Measurements from ENCODE around the gene AVPI1. TPM values are rescaled to one million over a fixed set of nuclear protein-coding genes. Genes with fewer than 3 reads are reported as not detected.

Gene AVPI1
- total RNA-seq, result 10 to 100 TPM; 16.8 to 26.8 TPM
- 10 to 100 TPM; 15.1 to 18.9 TPM for polyA plus RNA-seq
- long read RNA-seq, donor 1, partial matches to known transcripts, result 0 of 1 reads
- long read RNA-seq, donor 1, other reads (novel, unspliced or antisense), result 0 of 1 reads
- long read RNA-seq, donor 2, partial matches to known transcripts, result 0 of 1 reads
- long read RNA-seq, donor 2, other reads (novel, unspliced or antisense), result 0 of 1 reads
- long read RNA-seq, donor 3, partial matches to known transcripts, result 0 of 2 reads
- long read RNA-seq, donor 3, other reads (novel, unspliced or antisense), result 0 of 2 reads
- long read RNA-seq, donor 4, partial matches to known transcripts, result 0 of 2 reads
- long read RNA-seq, donor 4, other reads (novel, unspliced or antisense), result 0 of 2 reads
- long read RNA-seq, donor 5, partial matches to known transcripts, result 0 of 6 reads
- long read RNA-seq, donor 5, other reads (novel, unspliced or antisense), result 6 of 6 reads

GRCh38 chr10:97686962-97687784, at the start of gene AVPI1:
AVPI1 (minus strand) TSS chr10:97687241; CDS start chr10:97679905, 7,336 bp downstream.
- ATAC-seq (ENCODE audit: insufficient read depth, low FRiP score), result peak; percentile 96
- 1% methylated on average over 72 to 78 of the region's 78 CpGs for WGBS, 2 donors

GRCh38 chr10:97736403-97736901, 49.4 kb upstream of the AVPI1 start:
- ATAC-seq (ENCODE audit: insufficient read depth, low FRiP score), result no peak
- Histone ChIP-seq H3K4me3 (peak overlapping the region; percentile 7), H3K9me3 (ENCODE audit: control insufficient read depth in 4 of 4, insufficient read depth in 3 of 4, low read length in 3 of 4) (peaks cover 0 to 4% (median 0%) of the 10 kb centered on the region in 4 donors), H3K27ac (ENCODE audit: low read depth in 1 of 2, low read length in 1 of 2) (peak overlapping the region; percentile 41 to 72), H3K36me3 (ENCODE audit: control insufficient read depth in 4 of 4, insufficient read depth in 4 of 4, low read length in 4 of 4) (peaks cover 0 to 16% (median 7%) of the 10 kb centered on the region in 4 donors), H3K4me1 (ENCODE audit: control insufficient read depth in 5 of 5, insufficient read depth in 5 of 5, low read length in 5 of 5) (peaks cover 0 to 9% (median 5%) of the 10 kb centered on the region in 5 donors), H3K9ac (ENCODE audit: insufficient read depth in 1 of 2, low read length in 2 of 2) (no peak overlapping the region), H3K27me3 (ENCODE audit: control insufficient read depth in 3 of 3, insufficient read depth in 3 of 3, low read length in 2 of 3) (no peaks in the 10 kb centered on the region)
- no peak for DNase-seq
- 69 to 78% methylated on average over 13 of the region's 13 CpGs for WGBS, 2 donors
- no peak for TF ChIP-seq CTCF (IDR thresholded peaks at IDR 0.05; ENCODE audit: control extremely low read depth, extremely low read depth)

More at GRCh38 chr10:97686962-97687784, at the start of gene AVPI1:
- Histone ChIP-seq H3K9ac (ENCODE audit: insufficient read depth in 1 of 2, low read length in 2 of 2) (peak within 1 kb of the TSS; percentile 67 to 86), H3K4me1 (ENCODE audit: control insufficient read depth in 5 of 5, insufficient read depth in 5 of 5, low read length in 5 of 5) (peaks cover 0 to 41% (median 19%) of the 10 kb centered on the region in 5 donors), H3K36me3 (ENCODE audit: control insufficient read depth in 4 of 4, insufficient read depth in 4 of 4, low read length in 4 of 4) (no peaks in the 10 kb centered on the region), H3K9me3 (ENCODE audit: control insufficient read depth in 4 of 4, insufficient read depth in 3 of 4, low read length in 3 of 4) (peaks cover 0 to 1% (median 0%) of the 10 kb centered on the region in 4 donors), H3K27ac (ENCODE audit: low read depth in 1 of 2, low read length in 1 of 2) (peak within 1 kb of the TSS; percentile 86 to 95), H3K27me3 (ENCODE audit: control insufficient read depth in 3 of 3, insufficient read depth in 3 of 3, low read length in 2 of 3) (no peaks in the 10 kb centered on the region), H3K4me3 (peak within 1 kb of the TSS; percentile 77)
- DNase-seq, result peak; percentile 98 to 99 (median 98)
- TF ChIP-seq CTCF (IDR thresholded peaks at IDR 0.05; ENCODE audit: control extremely low read depth, extremely low read depth), result no peak

- DNase-seq (no peak), ATAC-seq (ENCODE audit: insufficient read depth, low FRiP score) (no peak)
- no peak overlapping the region for H3K9ac ChIP-seq (ENCODE audit: insufficient read depth in 1 of 2, low read length in 2 of 2)
- WGBS, 2 donors, result 86 to 91% methylated on average over 6 of the region's 6 CpGs
- H3K27ac ChIP-seq (ENCODE audit: low read depth in 1 of 2, low read length in 1 of 2), result no peak overlapping the region
- H3K27me3 ChIP-seq (ENCODE audit: control insufficient read depth in 3 of 3, insufficient read depth in 3 of 3, low read length in 2 of 3), result no peaks in the 10 kb centered on the region
- H3K36me3 ChIP-seq (ENCODE audit: control insufficient read depth in 4 of 4, insufficient read depth in 4 of 4, low read length in 4 of 4), result peaks cover 0 to 4% (median 0%) of the 10 kb centered on the region in 4 donors
- TF ChIP-seq CTCF (IDR thresholded peaks at IDR 0.05; ENCODE audit: control extremely low read depth, extremely low read depth), result no peak
- H3K4me3 ChIP-seq, result no peak overlapping the region
- H3K9me3 ChIP-seq (ENCODE audit: control insufficient read depth in 4 of 4, insufficient read depth in 3 of 4, low read length in 3 of 4), result peaks cover 0 to 4% (median 0%) of the 10 kb centered on the region in 4 donors
- H3K4me1 ChIP-seq (ENCODE audit: control insufficient read depth in 5 of 5, insufficient read depth in 5 of 5, low read length in 5 of 5), result peaks cover 0 to 9% (median 5%) of the 10 kb centered on the region in 5 donors
Measured at GRCh38 chr10:97734021-97734420, 47.0 kb upstream of the AVPI1 start.
